Gastrocnemius medialis (tissue), 4 donors: ENCODE measurements around the gene SPANXN2. TPM values are rescaled to one million over a fixed set of nuclear protein-coding genes. Genes with fewer than 3 reads are reported as not detected.

Source experiments
- total RNA-seq, 4 donors: library from RNA; depleted of rRNA; stranded (reverse); fragments of >200 nt; gene quantifications; one replicate each; pipeline versions ENCODE4 v1.1.0 to v1.2.3, GENCODE V29; 2016

Gene SPANXN2
- total RNA-seq, 4 donors from 2014 or later = not detected

Other genes with a start within 250 kb of the SPANXN2 start
- gene SPANXN3, start 203.3 kb downstream of the SPANXN2 start, total RNA-seq = 1 to 10 TPM in 1 of 4 donors, not detected in 3; 1.7 TPM
- 10 to 100 TPM; 23.9 to 65.4 (median 33.5) TPM for gene SLITRK4, start 84.7 kb downstream of the SPANXN2 start, total RNA-seq
- gene UBE2NL, start 163.3 kb upstream of the SPANXN2 start, total RNA-seq = not detected